ENCODE data around the gene MTHFSD.

Gene MTHFSD

GRCh38 chr16:86503830-86504229 lies 51.2 kb downstream of the MTHFSD start:
- TF ChIP-seq CTCF (IDR thresholded peaks at IDR 0.05; ENCODE audit: insufficient read depth, low read depth, low read length, missing control alignments): no peak
- no peak overlapping the region for H3K4me3 ChIP-seq (ENCODE audit: low read length)
- DNase-seq (ENCODE audit: low read depth): no peak

GRCh38 chr16:86502856-86503748 lies 51.9 kb downstream of the MTHFSD start:
- TF ChIP-seq CTCF (IDR thresholded peaks at IDR 0.05; ENCODE audit: insufficient read depth, low read depth, low read length, missing control alignments): no peak
- DNase-seq (ENCODE audit: low read depth): no peak
- H3K4me3 ChIP-seq (ENCODE audit: low read length): no peak overlapping the region

- no peak overlapping the region for H3K4me3 ChIP-seq (ENCODE audit: low read length)
- no peak for DNase-seq (ENCODE audit: low read depth)
- TF ChIP-seq CTCF (IDR thresholded peaks at IDR 0.05; ENCODE audit: insufficient read depth, low read depth, low read length, missing control alignments): no peak
Measured at GRCh38 chr16:86501989-86502855, 52.8 kb downstream of the MTHFSD start.

GRCh38 chr16:86500708-86501510 lies 54.1 kb downstream of the MTHFSD start:
- no peak overlapping the region for H3K4me3 ChIP-seq (ENCODE audit: low read length)
- DNase-seq (ENCODE audit: low read depth): no peak
- TF ChIP-seq CTCF (IDR thresholded peaks at IDR 0.05; ENCODE audit: insufficient read depth, low read depth, low read length, missing control alignments): no peak

DNA sequence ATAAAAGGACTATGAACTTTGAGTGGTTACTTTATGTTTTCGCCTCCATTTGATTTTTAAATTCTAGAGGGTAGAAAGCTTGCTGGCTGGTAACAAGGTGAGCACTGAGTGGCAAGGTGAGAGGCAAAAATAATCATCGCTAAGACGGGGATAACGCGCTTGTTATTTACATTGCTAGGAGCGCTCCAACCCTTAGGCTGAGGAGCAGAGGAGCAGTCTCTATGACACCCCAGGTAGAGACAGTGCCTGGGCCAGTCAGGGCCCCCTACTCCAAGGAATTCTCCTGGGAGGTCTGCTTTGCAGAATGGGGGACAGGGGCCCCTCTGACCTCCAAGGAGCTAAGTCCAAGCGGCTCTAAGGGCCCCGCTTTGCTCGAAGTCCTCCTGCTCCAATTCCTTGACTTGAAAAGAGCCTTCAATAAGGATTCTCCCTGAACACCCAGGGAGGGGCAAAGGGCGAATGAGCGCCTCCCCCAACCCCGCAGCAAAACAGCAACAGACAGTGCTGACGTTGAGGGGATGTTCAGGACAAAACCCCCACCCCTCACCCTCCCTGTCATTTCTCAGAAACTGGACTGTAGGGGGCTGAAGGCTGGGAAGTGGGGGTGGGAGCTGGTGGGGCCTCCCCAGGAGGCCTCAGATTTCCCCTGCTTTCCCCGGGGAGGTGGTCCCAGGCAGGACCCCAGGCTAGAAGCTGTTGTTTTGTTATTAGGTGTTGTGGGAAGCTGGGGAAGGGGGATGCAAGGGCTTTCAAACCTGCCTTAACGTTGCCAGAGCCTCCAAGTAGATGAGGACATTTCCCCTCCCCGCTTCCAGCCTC lies 54.9 kb downstream of the MTHFSD start:
- no peak overlapping the region for H3K4me3 ChIP-seq (ENCODE audit: low read length)
- no peak for TF ChIP-seq CTCF (IDR thresholded peaks at IDR 0.05; ENCODE audit: insufficient read depth, low read depth, low read length, missing control alignments)
- no peak for DNase-seq (ENCODE audit: low read depth)

GRCh38 chr16:86499440-86499786 lies 55.6 kb downstream of the MTHFSD start:
- TF ChIP-seq CTCF (IDR thresholded peaks at IDR 0.05; ENCODE audit: insufficient read depth, low read depth, low read length, missing control alignments): no peak
- DNase-seq (ENCODE audit: low read depth): no peak
- no peak overlapping the region for H3K4me3 ChIP-seq (ENCODE audit: low read length)
